Naive B cell (primary cell): ENCODE measurements around the gene ADD3. TPM values are rescaled to one million over a fixed set of nuclear protein-coding genes. Genes with fewer than 3 reads are reported as not detected.
A peak's percentile ranks its signal among the peaks of the same experiment; 100 is the strongest.

Experiments
- ATAC-seq, 2 donors: fragments of 150-1000 bp; cut with Tn5 transposase; 2 replicates each; pipeline ENCODE4 v1.10.0; 2021; ENCODE audit warnings: low read depth in 2 of 2, mild to moderate bottlenecking in 2 of 2, moderate library complexity in 2 of 2
- DNase-seq: peaks from one replicate; pipeline ENCODE4 v3.0.0; 2022
- H3K27ac Mint-ChIP-seq, 6 donors: one replicate each; pipeline ENCODE4 v1.8.0; 2020 to 2022; ENCODE audit warnings: mild to moderate bottlenecking in 6 of 6, mixed read lengths in 6 of 6, moderate library complexity in 5 of 6, inconsistent platforms in 2 of 6
- H3K27me3 Mint-ChIP-seq, 3 donors: one replicate each; pipeline ENCODE4 v1.8.0; 2021 to 2022; ENCODE audit warnings: mixed read lengths in 3 of 3, mild to moderate bottlenecking in 1 of 3
- H3K36me3 Mint-ChIP-seq, 2 donors: one replicate each; pipeline ENCODE4 v1.8.0; 2020 to 2022; ENCODE audit warnings: mixed read lengths in 2 of 2, inconsistent platforms in 1 of 2, mild to moderate bottlenecking in 1 of 2
- H3K4me1 Mint-ChIP-seq, 3 donors: one replicate each; pipeline ENCODE4 v1.8.0; 2020 to 2022; ENCODE audit warnings: mixed read lengths in 3 of 3, inconsistent platforms in 1 of 3, mild to moderate bottlenecking in 1 of 3, moderate library complexity in 1 of 3
- H3K4me3 Mint-ChIP-seq, 8 donors: one replicate each; pipeline ENCODE4 v1.8.0; 2020 to 2022; ENCODE audit warnings: mild to moderate bottlenecking in 8 of 8, mixed read lengths in 8 of 8, moderate library complexity in 8 of 8, inconsistent platforms in 2 of 8
- H3K9me3 Mint-ChIP-seq, 7 donors: one replicate each; pipeline ENCODE4 v1.8.0; 2020 to 2022; ENCODE audit warnings: mixed read lengths in 7 of 7, mild to moderate bottlenecking in 5 of 7, inconsistent platforms in 2 of 7, moderate library complexity in 1 of 7
- polyA plus RNA-seq, 6 donors: library from polyadenylated mRNA; unstranded; fragments of 300-500 nt; fragmentation: Illumina TruSeq; gene quantifications; one replicate each; pipeline ENCODE4 v1.2.3, GENCODE V29; 2021; ENCODE audit warnings: low read depth in 6 of 6

Gene ADD3
- polyA plus RNA-seq, 6 donors from 2014 or later = 322 to 394 (median 366) TPM

DNA sequence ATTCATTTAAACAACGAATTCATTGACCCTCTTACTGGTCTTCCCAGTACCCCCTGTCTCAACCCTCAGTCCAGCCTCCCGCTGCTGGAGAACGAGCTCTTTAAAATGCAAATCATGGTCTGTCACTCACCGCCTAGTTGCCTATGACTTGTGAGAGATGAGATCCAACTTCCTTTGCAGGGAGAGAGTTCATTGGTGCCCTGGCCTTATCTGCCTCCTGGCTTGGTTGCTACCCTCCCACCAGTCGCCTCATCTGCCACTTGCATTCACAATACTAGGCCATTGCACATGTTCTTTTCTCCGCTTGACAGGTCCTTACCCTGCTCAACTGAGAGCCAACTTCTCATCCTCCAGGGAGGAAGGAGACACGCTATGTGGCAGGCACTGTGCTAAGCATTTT is 145.6 kb downstream of the ADD3 start:
- H3K4me1 Mint-ChIP-seq = peaks cover 41 to 74% (median 59%) of the 10 kb centered on the region in 3 donors
- H3K9me3 Mint-ChIP-seq = peaks cover 0 to 4% (median 0%) of the 10 kb centered on the region in 7 donors
- H3K36me3 Mint-ChIP-seq = peaks cover 0 to 9% of the 10 kb centered on the region in 2 donors
- peak; percentile 75 for DNase-seq
- peak overlapping the region; percentile 5 to 88 (median 68) for H3K4me3 Mint-ChIP-seq
- ATAC-seq = peak; percentile 52 to 53
- peak overlapping the region in 5 of 6 donors; percentile 12 to 97 (median 91) for H3K27ac Mint-ChIP-seq
- H3K27me3 Mint-ChIP-seq = peaks cover 15 to 46% (median 34%) of the 10 kb centered on the region in 3 donors

DNA sequence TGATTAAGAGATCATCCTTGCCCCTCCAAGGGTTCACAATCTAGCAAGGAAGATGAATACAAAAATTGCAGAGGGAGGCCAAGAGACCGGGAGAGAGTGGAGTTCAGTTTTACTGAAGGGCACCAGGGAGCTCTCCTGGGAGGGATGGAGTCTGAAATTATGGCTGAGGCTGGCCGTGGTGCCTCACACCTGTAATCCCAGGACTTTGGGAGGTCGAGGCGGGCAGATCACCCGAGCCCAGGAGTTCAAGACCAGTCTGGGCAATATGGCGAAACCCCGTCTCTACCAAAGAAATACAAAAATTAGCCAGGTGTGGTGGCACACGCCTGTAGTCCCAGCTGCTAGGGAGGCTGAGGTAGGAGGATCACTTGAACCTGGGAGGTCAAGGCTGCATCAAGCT is 148.3 kb downstream of the ADD3 start:
- H3K27ac Mint-ChIP-seq = peak overlapping the region in 5 of 6 donors; percentile 81 to 97 (median 92)
- H3K4me3 Mint-ChIP-seq = peak overlapping the region in 7 of 8 donors; percentile 10 to 84 (median 74)
- DNase-seq (no peak), ATAC-seq (no peak)
- H3K4me1 Mint-ChIP-seq = peaks cover 41 to 72% (median 58%) of the 10 kb centered on the region in 3 donors
- peaks cover 0 to 9% of the 10 kb centered on the region in 2 donors for H3K36me3 Mint-ChIP-seq
- peaks cover 15 to 40% (median 29%) of the 10 kb centered on the region in 3 donors for H3K27me3 Mint-ChIP-seq
- H3K9me3 Mint-ChIP-seq = peaks cover 0 to 4% (median 0%) of the 10 kb centered on the region in 7 donors

DNA sequence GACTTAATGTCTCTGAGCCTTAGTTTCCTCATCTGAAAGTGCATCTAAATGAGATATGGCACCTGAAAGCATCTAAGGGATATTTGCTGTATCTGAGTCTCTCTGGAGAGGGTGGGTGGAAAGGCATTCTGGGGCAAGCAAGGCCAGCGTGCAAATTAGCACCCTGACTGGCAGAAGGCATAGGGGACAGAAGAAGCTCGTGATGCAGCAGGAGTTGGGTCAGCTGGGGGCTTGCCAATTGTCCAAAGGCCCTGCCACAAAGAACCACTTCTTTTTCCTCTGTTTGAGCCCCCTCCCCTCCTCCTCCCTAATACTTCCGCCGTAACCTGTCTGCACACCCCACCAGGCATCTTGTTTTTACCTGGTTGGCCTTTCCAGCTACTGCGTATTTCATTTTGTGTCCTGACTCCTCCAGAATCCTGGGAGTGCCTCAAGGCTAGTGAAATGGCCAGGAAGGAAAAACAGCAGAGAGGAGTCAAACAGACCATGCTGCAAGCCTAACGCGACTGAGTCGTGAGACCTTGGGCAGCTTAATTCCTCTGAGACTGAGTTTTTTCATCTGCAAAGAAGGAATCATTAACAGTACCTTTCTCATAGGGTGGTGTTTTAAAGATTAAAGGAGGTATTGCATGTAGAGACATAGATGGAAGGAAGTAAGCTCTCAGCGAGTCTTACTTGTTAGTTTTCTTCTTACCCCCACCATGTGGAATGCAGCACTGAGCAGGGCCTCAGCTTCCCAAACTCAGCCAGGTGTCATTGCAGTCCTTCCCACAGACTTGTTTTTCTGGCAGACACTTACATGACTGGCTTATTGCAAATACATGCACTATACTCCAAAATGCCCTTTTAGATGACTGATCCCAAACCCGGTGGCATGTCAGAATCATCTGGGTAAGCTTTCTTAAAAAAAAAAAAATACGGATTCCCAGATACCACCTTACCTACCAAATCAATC is 150.5 kb downstream of the ADD3 start:
- H3K9me3 Mint-ChIP-seq = peaks cover 0 to 2% (median 0%) of the 10 kb centered on the region in 7 donors
- H3K4me3 Mint-ChIP-seq = peak overlapping the region in 5 of 8 donors; percentile 19 to 74 (median 58)
- H3K36me3 Mint-ChIP-seq = peaks cover 0 to 3% of the 10 kb centered on the region in 2 donors
- H3K4me1 Mint-ChIP-seq = peaks cover 26 to 61% (median 38%) of the 10 kb centered on the region in 3 donors
- ATAC-seq = no peak
- no peak for DNase-seq
- peak overlapping the region in 3 of 6 donors; percentile 78 to 97 (median 81) for H3K27ac Mint-ChIP-seq
- H3K27me3 Mint-ChIP-seq = peaks cover 12 to 27% (median 26%) of the 10 kb centered on the region in 3 donors

DNA sequence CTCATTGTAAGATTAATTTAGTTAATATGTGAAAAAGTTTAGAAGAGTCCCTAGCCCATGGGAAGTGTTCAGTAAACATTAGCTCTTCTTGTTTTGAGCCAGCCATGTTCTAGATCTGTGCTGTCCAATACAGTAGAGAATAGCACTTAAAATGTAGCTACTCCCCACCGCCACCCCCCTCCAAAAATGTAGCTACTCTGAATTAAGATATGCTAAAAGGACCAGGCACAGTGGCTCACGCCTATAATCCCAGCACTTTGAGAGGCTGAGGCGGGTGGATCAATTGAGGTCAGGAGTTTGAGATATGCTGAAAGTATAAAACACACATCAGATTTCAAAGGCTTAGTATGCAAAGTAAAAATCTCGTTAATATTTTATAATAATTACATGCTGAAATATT is 152.3 kb downstream of the ADD3 start:
- Mint-ChIP-seq H3K4me3 (no peak overlapping the region), H3K36me3 (no peaks in the 10 kb centered on the region), H3K9me3 (no peaks in the 10 kb centered on the region), H3K4me1 (peaks cover 17 to 43% (median 29%) of the 10 kb centered on the region in 3 donors), H3K27ac (no peak overlapping the region), H3K27me3 (peaks cover 9 to 34% (median 32%) of the 10 kb centered on the region in 3 donors)
- DNase-seq = no peak
- ATAC-seq = no peak

DNA sequence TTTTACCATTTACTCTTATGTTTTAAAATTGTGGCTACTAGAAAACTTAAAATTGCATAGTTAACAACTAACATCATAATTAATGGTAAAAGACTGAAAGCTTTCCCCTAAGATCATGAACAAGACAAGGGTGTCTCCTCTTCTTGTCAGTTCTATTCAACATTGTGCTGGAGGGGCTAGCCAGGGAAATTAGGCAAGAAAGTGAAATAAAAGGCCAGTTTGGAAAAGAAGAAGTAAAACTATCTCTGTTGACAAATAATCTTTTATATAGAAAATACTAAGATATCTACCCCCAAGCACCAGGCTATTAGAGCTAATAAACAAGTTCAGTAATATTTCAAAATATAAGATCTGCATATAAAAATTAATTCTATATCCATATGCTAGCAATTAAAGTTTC is 152.7 kb downstream of the ADD3 start:
- no peak overlapping the region for H3K4me3 Mint-ChIP-seq

DNA sequence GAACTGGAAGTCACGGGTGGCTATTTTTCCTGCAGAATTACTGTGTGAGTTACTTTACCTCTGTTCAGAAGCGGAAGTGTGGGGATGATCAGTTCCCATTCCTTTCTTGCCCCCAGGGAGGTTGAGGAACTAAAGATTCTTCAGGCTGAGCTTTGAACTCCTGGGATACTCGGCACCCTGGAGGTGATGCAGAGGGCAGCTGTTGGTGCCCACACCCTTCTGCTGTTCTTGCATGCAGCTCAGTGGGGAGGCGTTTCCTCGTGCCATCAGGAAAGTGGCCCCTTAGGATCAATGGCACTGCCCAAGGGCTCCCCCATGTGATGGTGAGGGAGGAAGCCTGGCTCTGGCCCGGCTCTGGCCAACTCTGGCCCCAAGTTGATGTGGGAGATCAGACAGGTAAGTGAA is 155.0 kb downstream of the ADD3 start:
- Mint-ChIP-seq H3K4me1 (peaks cover 0 to 19% (median 3%) of the 10 kb centered on the region in 3 donors), H3K36me3 (peaks cover 0 to 7% of the 10 kb centered on the region in 2 donors), H3K4me3 (peak overlapping the region in 1 of 8 donors; percentile 47), H3K9me3 (no peaks in the 10 kb centered on the region), H3K27me3 (peaks cover 27 to 57% (median 45%) of the 10 kb centered on the region in 3 donors), H3K27ac (no peak overlapping the region)
- DNase-seq = no peak
- ATAC-seq = no peak

More for the DNA sequence above, 152.7 kb downstream of the ADD3 start:
- Mint-ChIP-seq H3K9me3 (no peaks in the 10 kb centered on the region), H3K27ac (no peak overlapping the region), H3K36me3 (no peaks in the 10 kb centered on the region), H3K4me1 (peaks cover 12 to 39% (median 24%) of the 10 kb centered on the region in 3 donors), H3K27me3 (peaks cover 14 to 39% (median 37%) of the 10 kb centered on the region in 3 donors)
- no peak for DNase-seq
- no peak for ATAC-seq

DNA sequence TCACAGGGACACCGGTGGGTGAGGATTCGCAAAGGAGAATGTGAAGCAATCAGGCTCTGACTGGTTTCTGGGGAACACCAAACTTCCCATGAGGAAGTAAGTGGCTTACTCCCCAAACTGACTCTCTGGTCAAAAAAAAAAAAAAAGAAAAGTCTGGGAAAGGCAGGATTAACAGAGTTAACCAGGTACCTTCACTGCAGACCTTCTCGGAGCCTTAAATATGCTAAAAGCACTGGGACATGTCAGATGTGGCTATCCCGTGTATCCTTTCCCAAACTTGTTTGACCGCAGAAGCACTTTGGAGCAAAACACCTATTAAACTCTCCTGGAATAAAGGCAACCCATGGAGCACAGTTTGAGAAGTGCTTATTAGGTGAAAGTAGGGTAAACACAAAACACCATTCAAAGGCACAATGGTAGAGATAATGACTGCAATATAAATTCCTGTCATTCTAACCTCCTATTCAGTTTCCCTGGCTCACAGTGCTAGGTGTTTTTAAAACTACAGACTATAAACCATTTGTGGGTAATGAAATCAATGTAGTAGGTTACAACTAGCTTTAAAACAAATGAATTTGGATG is 155.5 kb downstream of the ADD3 start:
- peaks cover 32 to 61% (median 50%) of the 10 kb centered on the region in 3 donors for H3K27me3 Mint-ChIP-seq
- ATAC-seq (no peak), DNase-seq (no peak)
- H3K36me3 Mint-ChIP-seq = peaks cover 0 to 7% of the 10 kb centered on the region in 2 donors
- peaks cover 5 to 19% (median 6%) of the 10 kb centered on the region in 3 donors for H3K4me1 Mint-ChIP-seq
- no peak overlapping the region for H3K4me3 Mint-ChIP-seq
- no peak overlapping the region for H3K27ac Mint-ChIP-seq
- no peaks in the 10 kb centered on the region for H3K9me3 Mint-ChIP-seq

DNA sequence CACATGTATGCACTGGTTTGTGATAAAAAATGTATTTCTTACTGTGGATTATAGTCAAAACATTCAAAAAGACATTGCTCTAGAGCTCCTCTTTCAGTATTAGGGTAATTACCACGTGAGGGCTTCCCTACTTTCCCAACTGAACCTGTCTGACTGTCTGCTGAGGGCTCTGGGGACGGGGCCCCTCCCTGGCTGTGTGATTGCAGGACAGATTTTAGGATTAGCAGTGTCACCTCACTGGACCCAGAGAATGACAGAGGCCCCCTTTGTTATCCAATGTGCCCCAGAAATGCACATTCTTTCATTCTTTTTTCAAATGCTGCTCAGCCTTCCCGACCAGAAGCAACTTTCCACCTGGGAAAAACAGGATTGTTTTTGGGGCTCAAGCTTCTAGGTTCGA is 156.1 kb downstream of the ADD3 start:
- Mint-ChIP-seq H3K36me3 (peaks cover 0 to 7% of the 10 kb centered on the region in 2 donors), H3K27me3 (peaks cover 38 to 61% (median 56%) of the 10 kb centered on the region in 3 donors), H3K4me1 (peaks cover 10 to 19% (median 12%) of the 10 kb centered on the region in 3 donors), H3K4me3 (no peak overlapping the region), H3K27ac (peak overlapping the region in 1 of 6 donors; percentile 49), H3K9me3 (no peaks in the 10 kb centered on the region)
- ATAC-seq (no peak), DNase-seq (no peak)

DNA sequence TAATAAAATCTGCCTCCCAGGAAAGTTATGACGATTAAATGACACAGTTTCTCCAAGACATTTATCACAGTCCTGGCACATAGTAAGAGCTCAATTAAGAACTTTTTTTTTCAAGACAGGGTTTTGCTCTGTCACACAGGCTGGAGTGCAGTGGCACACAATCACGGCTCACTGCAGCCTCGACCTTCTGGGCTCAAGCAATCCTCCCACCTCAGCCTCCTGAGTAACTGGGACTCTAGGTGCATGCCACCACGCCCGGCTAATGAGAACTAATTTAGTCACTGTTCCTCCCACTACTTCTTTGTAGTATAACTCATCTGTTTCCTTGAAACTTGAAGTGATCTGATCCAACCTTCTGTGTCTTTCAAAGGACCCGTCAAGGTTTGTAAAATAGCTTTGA is 157.5 kb downstream of the ADD3 start:
- Mint-ChIP-seq H3K36me3 (peaks cover 0 to 7% of the 10 kb centered on the region in 2 donors), H3K27ac (peak overlapping the region in 1 of 6 donors; percentile 65), H3K4me3 (no peak overlapping the region), H3K9me3 (no peaks in the 10 kb centered on the region), H3K27me3 (peaks cover 44 to 65% (median 65%) of the 10 kb centered on the region in 3 donors), H3K4me1 (peaks cover 23 to 31% (median 24%) of the 10 kb centered on the region in 3 donors)
- DNase-seq = no peak
- no peak for ATAC-seq

DNA sequence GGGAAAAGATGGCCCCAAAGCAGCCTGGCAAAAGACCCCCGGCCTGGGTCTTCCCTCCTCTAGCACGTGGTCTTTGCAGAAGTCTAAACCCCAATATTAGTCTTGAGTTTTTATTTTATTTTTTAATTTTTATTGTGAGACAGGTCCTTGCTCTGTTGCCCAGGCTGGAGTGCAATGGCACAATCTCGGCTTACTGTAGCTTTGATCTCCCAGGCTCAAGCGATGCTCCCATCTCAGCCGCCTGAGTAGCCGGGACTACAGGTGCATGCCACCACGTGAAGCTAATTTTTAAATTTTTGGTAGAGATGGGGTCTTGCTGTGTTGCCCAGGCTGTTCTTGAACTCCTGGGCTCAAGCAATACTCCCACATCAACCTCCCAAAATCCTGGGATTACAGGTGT is 159.4 kb downstream of the ADD3 start:
- ATAC-seq (no peak), DNase-seq (no peak)
- Mint-ChIP-seq H3K4me1 (peaks cover 33 to 38% (median 34%) of the 10 kb centered on the region in 3 donors), H3K27ac (no peak overlapping the region), H3K4me3 (no peak overlapping the region), H3K9me3 (no peaks in the 10 kb centered on the region), H3K36me3 (peaks cover 0 to 7% of the 10 kb centered on the region in 2 donors), H3K27me3 (peaks cover 62 to 83% (median 77%) of the 10 kb centered on the region in 3 donors)

DNA sequence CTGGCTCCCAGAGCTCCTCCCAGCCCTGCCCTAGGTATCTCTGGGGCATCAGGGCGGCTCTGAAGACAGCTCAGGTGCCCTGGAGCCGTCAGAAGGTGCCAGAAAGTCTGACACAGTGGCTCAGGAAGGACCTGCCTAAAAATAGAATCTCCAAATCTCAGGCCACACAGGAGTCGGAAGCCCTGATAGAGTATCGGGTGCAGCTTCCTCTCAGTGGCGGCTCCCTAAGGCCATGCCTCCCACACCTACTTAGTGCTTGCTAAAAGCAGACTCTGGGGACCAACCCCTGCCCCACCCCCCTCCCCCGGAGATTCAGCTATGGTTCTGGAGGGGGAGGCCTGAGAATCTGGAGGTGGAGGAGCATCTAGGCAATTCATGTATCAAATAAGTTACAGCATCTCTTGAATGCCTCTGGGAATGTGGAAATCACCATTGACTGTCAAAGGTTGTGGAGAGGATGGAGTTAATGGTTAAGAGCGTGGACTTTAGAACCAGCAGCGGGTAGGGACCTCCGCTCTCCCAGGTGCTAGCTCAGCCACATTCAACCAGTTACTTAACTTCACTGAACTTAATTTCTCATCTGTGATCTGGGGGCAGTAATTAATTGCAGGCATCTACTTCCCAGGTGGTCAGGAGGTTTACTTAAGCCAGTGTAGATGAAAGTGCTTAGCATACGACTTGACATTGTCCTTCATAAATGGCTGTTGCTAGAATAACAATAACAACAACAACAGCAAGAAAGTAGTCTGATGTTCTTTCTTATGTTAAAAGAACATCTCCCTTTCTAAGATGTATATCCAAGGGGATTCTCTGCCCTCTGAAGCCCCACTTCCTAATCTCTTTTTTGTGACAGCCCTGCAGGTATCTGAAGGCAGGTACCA is 161.1 kb downstream of the ADD3 start:
- Mint-ChIP-seq H3K4me1 (peaks cover 32 to 38% (median 33%) of the 10 kb centered on the region in 3 donors), H3K4me3 (peak overlapping the region in 3 of 8 donors; percentile 10 to 30 (median 22)), H3K36me3 (peaks cover 0 to 7% of the 10 kb centered on the region in 2 donors), H3K9me3 (no peaks in the 10 kb centered on the region), H3K27me3 (peaks cover 70 to 84% (median 73%) of the 10 kb centered on the region in 3 donors), H3K27ac (peak overlapping the region in 1 of 6 donors; percentile 13)
- no peak for DNase-seq
- peak; percentile 38 to 44 for ATAC-seq

DNA sequence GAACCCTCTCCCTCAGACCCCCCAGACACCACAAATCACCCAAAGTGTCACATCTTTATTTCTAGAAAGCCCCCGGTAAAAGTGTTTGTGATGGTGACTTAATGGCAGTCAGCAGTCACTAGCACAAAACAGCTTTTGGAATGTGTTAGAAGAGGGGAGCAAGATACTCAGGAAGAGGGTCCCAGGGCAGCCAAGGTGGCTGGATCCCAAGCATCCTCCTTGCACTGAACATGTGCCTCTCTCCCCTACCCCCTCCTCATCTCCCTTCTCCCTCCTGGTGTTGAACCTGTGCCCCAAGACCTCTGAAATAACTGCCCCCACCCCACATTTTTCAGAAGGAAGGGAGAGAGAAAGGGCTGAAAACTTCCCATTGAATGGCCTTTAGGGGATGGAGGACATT is 161.8 kb downstream of the ADD3 start:
- ATAC-seq (no peak), DNase-seq (no peak)
- peak overlapping the region in 1 of 6 donors; percentile 13 for H3K27ac Mint-ChIP-seq
- no peak overlapping the region for H3K4me3 Mint-ChIP-seq
- H3K36me3 Mint-ChIP-seq = peaks cover 0 to 7% of the 10 kb centered on the region in 2 donors
- peaks cover 70 to 81% (median 76%) of the 10 kb centered on the region in 3 donors for H3K27me3 Mint-ChIP-seq
- H3K4me1 Mint-ChIP-seq = peaks cover 32 to 38% (median 33%) of the 10 kb centered on the region in 3 donors
- H3K9me3 Mint-ChIP-seq = no peaks in the 10 kb centered on the region
